Measurements from ENCODE around the gene MYL3.
A peak's percentile ranks its signal among the peaks of the same experiment; 100 is the strongest.

MYL3 gene

DNA sequence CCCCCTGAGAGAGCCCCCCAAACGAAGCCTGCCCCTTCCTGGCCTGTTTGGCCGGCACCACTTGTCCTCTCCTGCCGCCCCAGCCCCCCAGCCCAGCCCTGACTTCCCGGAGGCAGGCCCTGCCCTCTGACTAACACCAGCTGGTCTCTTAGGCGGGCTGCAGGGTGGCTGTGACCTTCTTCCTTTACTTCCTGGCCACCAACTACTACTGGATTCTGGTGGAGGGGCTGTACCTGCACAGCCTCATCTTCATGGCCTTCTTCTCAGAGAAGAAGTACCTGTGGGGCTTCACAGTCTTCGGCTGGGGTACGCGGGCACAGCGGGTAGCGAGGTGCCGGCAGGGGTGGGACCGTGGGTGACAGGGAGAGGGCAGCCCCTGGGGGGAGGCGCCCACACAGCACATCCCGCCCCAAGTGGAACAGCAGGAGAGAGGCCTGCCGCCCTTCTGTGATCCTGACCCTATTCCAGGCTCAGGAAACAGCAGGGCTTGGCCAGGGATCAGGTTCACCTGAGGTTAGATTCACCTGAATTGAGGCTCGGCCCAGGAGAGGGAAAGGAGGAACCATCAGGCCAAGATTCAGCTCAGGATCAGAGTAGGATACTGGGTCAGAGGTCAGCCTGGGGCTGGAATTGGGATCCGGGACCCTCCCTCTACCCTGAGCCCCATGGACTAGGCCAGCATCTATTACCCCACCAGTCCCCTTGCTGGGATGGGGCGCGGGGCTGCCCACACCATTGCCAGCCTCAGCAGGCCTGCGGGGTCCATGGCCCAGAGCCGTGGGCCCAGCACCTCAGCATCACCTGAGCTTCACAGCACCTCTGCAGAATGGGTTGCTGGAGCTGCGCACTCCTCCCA is 36.1 kb upstream of the MYL3 start:
- no peak for DNase-seq (ENCODE audit: low read depth, low spot score)

GRCh38 chr3:46898321-46899150 is 35.3 kb upstream of the MYL3 start:
- no peak for DNase-seq (ENCODE audit: low read depth, low spot score)

GRCh38 chr3:46897829-46898320 is 34.6 kb upstream of the MYL3 start:
- no peak for DNase-seq (ENCODE audit: low read depth, low spot score)

DNA sequence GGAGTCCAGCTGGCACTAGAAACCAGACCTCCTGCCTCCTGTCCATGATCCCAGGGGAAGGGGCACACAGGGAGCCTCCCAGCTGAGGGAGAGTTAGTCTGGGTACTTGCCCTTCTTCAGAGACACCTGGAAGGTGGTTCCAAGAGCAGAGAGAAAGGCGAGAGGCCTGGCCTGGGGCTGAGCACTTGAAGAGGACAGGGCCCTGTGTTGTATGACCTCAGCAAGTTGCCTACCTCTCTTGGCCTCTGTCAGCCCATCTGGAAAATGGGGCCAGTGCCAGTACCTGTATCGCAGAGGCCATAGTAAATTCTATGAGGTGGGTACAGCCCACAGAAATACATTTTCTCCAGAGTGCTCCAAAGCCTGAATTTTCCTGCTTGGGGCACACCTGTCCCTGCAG is 33.8 kb upstream of the MYL3 start:
- no peak for DNase-seq (ENCODE audit: low read depth, low spot score)

- DNase-seq (ENCODE audit: low read depth, low spot score), result no peak
Observed at GRCh38 chr3:46896386-46896785, 33.1 kb upstream of the MYL3 start.

DNA sequence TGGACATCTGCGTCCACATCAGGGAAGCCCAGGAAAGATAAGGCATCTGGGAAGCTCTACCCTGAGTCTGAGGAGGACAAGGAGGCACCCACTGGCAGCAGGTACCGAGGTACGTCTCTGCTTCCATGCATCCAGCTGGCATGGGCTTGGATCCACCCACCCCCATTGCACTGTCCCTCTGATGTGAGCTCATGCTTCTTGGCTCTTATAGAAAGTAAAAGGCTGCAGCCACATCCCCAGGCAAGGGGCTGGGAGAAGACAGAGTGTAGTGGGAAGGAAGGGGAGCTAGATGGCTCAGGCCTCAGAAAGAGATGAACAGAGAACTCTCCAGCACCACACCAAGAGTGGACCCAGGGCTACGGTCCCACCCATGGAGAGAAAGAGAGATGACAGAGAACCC is 32.5 kb upstream of the MYL3 start:
- DNase-seq (ENCODE audit: low read depth, low spot score), result no peak

- DNase-seq (ENCODE audit: low read depth, low spot score), result peak; percentile 62
Observed at GRCh38 chr3:46895204-46895660, 32.0 kb upstream of the MYL3 start.

GRCh38 chr3:46894256-46894655 is 31.0 kb upstream of the MYL3 start:
- no peak for DNase-seq (ENCODE audit: low read depth, low spot score)

- no peak for DNase-seq (ENCODE audit: low read depth, low spot score)
Observed at GRCh38 chr3:46893763-46894162, 30.5 kb upstream of the MYL3 start.

DNA sequence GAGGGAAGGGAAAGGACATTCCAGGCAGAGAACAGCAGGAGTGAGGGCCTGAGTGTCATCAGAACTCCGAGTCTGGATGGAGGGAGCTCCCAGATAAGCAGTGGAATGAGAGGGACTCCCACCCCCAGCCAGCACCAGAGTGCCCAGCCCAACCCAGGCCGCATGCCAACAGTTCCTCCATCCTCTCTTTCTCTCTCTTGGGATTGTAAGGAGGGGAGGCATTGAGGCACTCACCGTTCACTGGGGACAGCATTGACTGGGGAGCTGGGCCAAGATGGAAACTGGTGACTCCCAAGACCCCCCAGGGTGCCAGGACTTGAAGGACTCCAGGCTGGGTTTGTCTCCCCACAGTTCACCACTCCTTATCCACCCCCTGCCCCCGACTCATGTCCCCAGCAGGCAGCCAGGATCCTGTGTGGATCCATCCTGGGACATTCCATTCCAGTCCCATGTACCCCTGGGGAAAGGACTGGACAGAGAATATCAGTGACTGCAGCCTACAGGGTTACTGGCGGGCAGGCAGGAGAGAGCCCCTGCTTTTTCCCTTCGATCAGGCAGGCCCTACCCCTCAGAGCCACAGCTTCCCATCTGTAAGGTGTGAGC is 30.0 kb upstream of the MYL3 start:
- DNase-seq (ENCODE audit: low read depth, low spot score), result no peak

DNA sequence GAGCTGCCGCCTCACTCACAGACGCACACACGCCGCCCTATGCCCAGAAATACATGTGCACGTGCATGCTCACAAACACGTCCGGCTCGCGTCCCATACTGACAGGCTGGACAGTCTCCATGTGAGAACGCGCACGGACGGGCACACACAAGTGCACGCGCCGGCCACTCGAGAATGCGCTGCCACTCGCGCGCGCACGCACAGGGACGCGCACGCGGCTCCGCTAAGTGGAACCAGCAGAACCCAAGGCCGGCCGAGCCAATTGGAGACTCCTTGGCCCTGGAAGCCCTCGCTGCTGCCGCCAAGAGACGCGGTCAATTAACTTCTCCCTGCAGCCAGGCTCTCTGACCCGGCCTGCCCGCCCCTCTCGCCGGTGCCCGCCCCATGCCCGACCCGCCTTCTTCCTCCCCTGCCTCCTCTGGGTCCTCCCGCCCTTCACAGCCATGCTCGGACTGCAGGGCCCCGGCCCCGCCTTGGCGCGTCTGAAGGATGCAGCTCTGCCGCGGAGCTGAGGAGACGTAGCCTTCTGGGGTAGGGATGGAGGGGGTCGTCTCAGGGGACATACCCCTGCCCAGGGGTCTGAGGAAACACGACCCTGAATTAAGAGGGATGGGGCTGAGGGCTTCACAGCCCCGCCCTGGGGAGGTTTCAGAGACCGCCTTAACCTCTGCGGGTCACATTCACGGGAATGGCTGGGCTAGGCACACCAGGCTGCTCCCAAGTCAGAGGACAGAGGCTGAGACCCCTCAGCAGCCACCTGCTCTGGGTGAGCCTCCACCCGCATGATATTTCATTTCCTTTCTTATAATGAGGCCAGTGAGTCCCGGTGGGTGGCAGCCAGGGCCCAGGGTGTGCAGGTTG is 29.3 kb upstream of the MYL3 start:
- DNase-seq (ENCODE audit: low read depth, low spot score), result no peak

DNA sequence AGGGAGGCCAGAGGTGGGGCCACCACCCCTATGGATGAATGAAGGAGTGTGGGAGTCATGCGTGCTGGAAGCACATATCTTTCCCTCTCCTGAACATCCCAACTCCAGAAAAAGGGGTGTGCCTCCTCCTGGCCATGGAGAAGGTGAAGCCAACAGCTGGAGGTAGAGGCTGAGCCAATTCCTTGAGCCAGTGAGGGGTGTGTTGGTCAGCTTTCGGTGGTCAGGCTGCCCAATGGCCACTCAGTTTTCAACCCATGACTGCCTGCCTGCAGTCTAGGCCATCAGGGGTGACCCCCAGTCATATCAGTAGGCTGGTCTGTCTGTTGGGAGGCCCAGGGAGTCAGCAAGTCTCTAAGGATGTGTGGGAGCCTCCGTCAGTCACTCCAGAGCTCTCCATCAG is 27.9 kb upstream of the MYL3 start:
- DNase-seq (ENCODE audit: low read depth, low spot score), result no peak

DNA sequence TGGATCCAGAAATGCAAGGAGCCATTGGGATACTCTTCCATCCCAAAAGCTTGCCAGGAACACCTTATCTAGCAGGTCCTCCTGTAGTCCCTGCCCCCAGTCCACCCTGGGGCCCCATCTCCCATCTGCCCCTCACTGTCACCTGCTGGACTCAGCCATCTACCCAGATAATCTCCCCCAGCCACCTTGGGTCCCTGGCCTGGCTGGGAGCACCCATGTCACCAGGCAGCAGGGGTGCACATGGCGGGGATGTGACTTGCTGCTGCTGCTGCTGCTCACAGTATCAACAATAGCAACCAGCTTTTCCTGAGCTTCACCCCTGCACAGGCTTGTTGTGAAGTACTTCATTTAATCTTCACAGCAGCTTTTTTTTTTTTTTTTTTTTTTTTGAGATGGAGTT is 26.9 kb upstream of the MYL3 start:
- DNase-seq (ENCODE audit: low read depth, low spot score), result no peak

GRCh38 chr3:46889381-46890110 is 26.3 kb upstream of the MYL3 start:
- no peak for DNase-seq (ENCODE audit: low read depth, low spot score)

DNA sequence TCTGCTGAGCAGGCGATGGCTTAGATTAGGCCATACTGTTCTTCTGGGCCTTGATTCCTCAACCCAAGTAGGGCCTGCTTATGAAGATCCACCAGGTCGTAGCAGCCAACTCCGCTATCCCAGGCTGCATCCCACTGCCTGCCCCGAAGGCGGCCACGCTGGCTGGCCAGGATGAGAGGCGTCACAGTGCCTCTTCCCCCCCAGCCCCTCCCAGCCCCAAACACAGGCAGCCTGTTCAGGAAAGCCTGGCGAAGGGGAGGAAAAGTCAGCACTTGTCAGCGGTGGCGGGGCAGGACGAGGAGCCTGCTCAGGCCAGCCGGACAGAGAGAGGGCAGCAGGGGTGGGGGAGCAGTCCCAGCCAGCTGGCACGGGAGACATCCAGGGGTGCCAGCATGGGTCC is 25.5 kb upstream of the MYL3 start:
- no peak for DNase-seq (ENCODE audit: low read depth, low spot score)

DNA sequence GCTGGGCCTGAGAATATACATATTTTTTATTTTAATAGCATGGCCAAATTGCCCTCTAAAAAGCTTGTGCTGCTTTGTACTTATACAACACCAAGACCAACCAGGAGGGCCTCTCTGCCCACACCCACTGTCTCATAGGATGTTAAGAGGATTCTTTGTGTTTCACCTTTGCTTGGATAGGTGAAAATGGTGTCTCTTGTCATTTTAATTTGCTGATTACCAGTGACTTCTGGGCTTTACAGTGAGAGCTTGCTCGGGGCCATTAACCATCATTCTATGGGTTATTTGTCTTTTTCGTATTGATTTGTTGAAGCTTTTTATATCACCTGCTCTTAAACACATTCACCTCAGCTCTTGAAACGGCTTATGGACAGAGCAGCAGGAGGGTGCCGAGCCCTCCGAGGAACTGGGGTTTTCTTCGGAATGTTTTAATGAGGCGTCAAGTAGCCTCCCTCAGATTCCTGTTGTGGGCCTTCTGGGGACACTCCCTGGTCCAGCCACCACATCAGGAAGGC is 24.8 kb upstream of the MYL3 start:
- DNase-seq (ENCODE audit: low read depth, low spot score), result no peak

GRCh38 chr3:46885612-46886011 is 22.4 kb upstream of the MYL3 start:
- no peak for DNase-seq (ENCODE audit: low read depth, low spot score)

- DNase-seq (ENCODE audit: low read depth, low spot score), result no peak
Observed at GRCh38 chr3:46884929-46885328, 21.7 kb upstream of the MYL3 start.

DNA sequence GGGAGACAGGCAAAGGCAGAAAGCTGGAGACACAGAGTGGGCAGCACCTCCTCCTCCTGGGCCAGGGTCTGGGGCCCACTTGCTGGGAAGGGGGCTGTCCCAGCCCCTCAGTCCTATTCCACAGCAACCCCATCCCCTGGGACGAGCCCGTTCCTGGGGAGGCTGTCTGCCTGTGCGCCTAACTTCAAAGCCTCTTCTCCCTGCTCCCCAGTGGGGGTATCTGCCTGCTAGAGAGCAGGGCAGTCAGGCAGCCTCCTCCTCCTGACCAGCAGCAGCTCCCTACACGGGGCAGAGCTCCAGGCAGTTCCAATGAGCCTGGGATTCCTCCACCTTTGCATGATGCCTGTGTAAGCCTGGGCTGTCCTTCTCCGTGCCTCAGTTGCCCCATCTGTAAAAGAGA is 21.2 kb upstream of the MYL3 start:
- DNase-seq (ENCODE audit: low read depth, low spot score), result no peak

DNA sequence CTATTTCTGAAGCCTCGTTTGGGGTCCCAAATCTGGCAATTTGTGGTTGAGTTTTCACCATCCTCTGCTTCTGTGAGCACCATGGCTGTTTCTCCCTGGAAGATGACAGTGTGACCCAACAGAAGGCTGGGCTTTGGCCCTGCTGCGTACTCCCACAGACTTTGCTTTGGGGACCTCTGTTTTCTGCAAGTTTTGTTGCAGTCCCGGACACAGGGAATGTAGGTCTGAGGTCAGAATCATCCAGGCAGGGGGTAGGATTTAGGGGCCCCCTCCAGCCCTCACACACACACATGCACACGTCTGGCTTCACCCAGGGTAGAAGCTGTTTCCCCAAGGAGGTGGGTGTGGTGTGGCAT is 20.6 kb upstream of the MYL3 start:
- no peak for DNase-seq (ENCODE audit: low read depth, low spot score)

Measured in activated CD4-positive, CD25-positive, alpha-beta regulatory T cell treated with anti-CD3 and anti-CD28 coated beads, Interleukin-2, amount 50 U/mL, for 16 hours (primary cell).